K562 (cell line): ENCODE measurements around the gene TRMT1. TPM values are rescaled to one million over a fixed set of nuclear protein-coding genes. Genes with fewer than 3 reads are reported as not detected.
A peak's percentile ranks its signal among the peaks of the same experiment; 100 is the strongest.

Experiments
- ATF2 ChIP-seq: sonication (generic); formaldehyde crosslinking; IDR thresholded peaks from 2 replicates; pipeline ENCODE4 v1.8.1; 2022; ENCODE audit warnings: missing genetic modification reagents
- BRF2 ChIP-seq: IDR thresholded peaks from 3 replicates; pipeline ENCODE4 v1.6.1; 2011; ENCODE audit warnings: borderline replicate concordance, mild to moderate bottlenecking; ENCODE audit not compliant: insufficient read length, insufficient read depth
- CBFB ChIP-seq: sonication (generic); formaldehyde crosslinking; IDR thresholded peaks from 2 replicates; pipeline ENCODE4 v1.4.0; 2020; ENCODE audit warnings: mild to moderate bottlenecking, missing genetic modification reagents
- CXXC5 ChIP-seq: fragments of 250-450 bp; sonication (Bioruptor Pico); IDR thresholded peaks from 2 replicates; pipeline ENCODE4 v1.8.0; 2022; ENCODE audit warnings: inconsistent platforms, mild to moderate bottlenecking, moderate library complexity
- FOXM1 ChIP-seq, 2 experiments: fragments of 450-650 bp in 1 of 2; sonication (generic) in 1 of 2; formaldehyde crosslinking in 1 of 2; IDR thresholded peaks; 2 replicates each; pipeline versions ENCODE4 v1.6.1 to v1.9.0; 2017 to 2022; ENCODE audit warnings: low read depth in 2 of 2, mild to moderate bottlenecking in 2 of 2, missing genetic modification reagents in 1 of 2, moderate library complexity in 1 of 2
- HDAC6 ChIP-seq: IDR thresholded peaks from 2 replicates; pipeline ENCODE4 v1.6.1; 2012; ENCODE audit warnings: low read depth, mild to moderate bottlenecking, control low read depth, inconsistent platforms, low read length, moderate library complexity
- IFI16 ChIP-seq: fragments of 250-450 bp; sonication (Bioruptor Pico); IDR thresholded peaks from 2 replicates; pipeline ENCODE4 v2.1.2; 2022; ENCODE audit warnings: mild to moderate bottlenecking, inconsistent platforms
- RBM15 ChIP-seq: fragments of 200-400 bp; formaldehyde crosslinking; IDR thresholded peaks from 2 replicates; pipeline ENCODE4 v1.6.1; 2018; ENCODE audit warnings: mild to moderate bottlenecking, low read length, moderate library complexity; ENCODE audit not compliant: insufficient read depth
- SMARCC2 ChIP-seq: fragments of 450-650 bp; IDR thresholded peaks from 2 replicates; pipeline ENCODE4 v1.6.1; 2017; ENCODE audit warnings: antibody characterized with exemption, moderate library complexity, mild to moderate bottlenecking, low read depth
- TAF1 ChIP-seq: IDR thresholded peaks from 2 replicates; pipeline ENCODE4 v1.6.1; 2011; ENCODE audit warnings: mild to moderate bottlenecking, low read length, moderate library complexity; ENCODE audit not compliant: insufficient read depth, control insufficient read depth, severe bottlenecking; ENCODE audit errors: extremely low read depth
- ZNF444 ChIP-seq: fragments of 250-450 bp; sonication (Bioruptor Pico); IDR thresholded peaks from 2 replicates; pipeline ENCODE4 v1.4.0; 2020; ENCODE audit warnings: mild to moderate bottlenecking, moderate library complexity
- polyA plus RNA-seq, 8 experiments: library from polyadenylated mRNA; depleted of rRNA in 4 of 8; stranded (reverse) in 5 of 8; unstranded in 3 of 8; fragments of >200 nt; fragmentation: Nextera tagmentation in 2 of 8; fragmentation: Illumina TruSeq in 1 of 8; extraction: Ambion mirVana in 2 of 8; extraction: Trizol in 1 of 8; gene quantifications; 2 replicates each; pipeline versions ENCODE4 v1.2.1 to v1.2.3, GENCODE V29; 2011 to 2014; ENCODE audit warnings: inconsistent platforms in 1 of 8, missing spikeins in 1 of 8
- total RNA-seq, 7 experiments: library from RNA; depleted of rRNA in 6 of 7; stranded (reverse); fragments of >200 nt in 6 of 7; fragmentation: Illumina TruSeq in 2 of 7; extraction: Trizol in 2 of 7; gene quantifications; 2 replicates each; pipeline versions ENCODE4 v1.2.1 to v1.2.3, GENCODE V29; 2011 to 2021; ENCODE audit warnings: low replicate concordance in 1 of 7
- TF ChIP-seq, protein P1 (sequence below): sonication (generic); formaldehyde crosslinking; IDR thresholded peaks from 2 replicates; pipeline ENCODE4 v1.8.0; 2022; ENCODE audit warnings: mild to moderate bottlenecking, low read depth, missing genetic modification reagents
- TF ChIP-seq, protein P2 (sequence below): fragments of 250-450 bp; sonication (Bioruptor Pico); IDR thresholded peaks from 2 replicates; pipeline ENCODE4 v1.5.0; 2021; ENCODE audit warnings: mild to moderate bottlenecking, moderate library complexity

TRMT1 gene
- total and polyA plus RNA-seq, 9 of the 15 experiments (the other 6 are each of a cell fraction or from before 2014, with no cell fraction given): 5.8 to 158 (median 54.3) TPM

GRCh38 chr19:13164343-13165161 lies 48.0 kb upstream of the TRMT1 start (continued):
- TF ChIP-seq, protein P1, sequence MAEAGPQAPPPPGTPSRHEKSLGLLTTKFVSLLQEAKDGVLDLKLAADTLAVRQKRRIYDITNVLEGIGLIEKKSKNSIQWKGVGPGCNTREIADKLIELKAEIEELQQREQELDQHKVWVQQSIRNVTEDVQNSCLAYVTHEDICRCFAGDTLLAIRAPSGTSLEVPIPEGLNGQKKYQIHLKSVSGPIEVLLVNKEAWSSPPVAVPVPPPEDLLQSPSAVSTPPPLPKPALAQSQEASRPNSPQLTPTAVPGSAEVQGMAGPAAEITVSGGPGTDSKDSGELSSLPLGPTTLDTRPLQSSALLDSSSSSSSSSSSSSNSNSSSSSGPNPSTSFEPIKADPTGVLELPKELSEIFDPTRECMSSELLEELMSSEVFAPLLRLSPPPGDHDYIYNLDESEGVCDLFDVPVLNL: no peak
- no peak for TF ChIP-seq ATF2 (CRISPR knock-in tag)
- no peak for TF ChIP-seq FOXM1 (IDR thresholded peaks at IDR 0.05; ENCODE audit: low read depth)
- no peak for TF ChIP-seq FOXM1 (CRISPR knock-in tag; IDR thresholded peaks at IDR 0.05; ENCODE audit: low read depth)
- TF ChIP-seq ZNF444: no peak
- no peak for TF ChIP-seq HDAC6
- TF ChIP-seq BRF2: no peak
- peak; percentile 64 for TF ChIP-seq CXXC5 (CRISPR knock-in tag)
- no peak for TF ChIP-seq TAF1
- no peak for TF ChIP-seq CBFB (CRISPR knock-in tag)
- TF ChIP-seq, protein P2, sequence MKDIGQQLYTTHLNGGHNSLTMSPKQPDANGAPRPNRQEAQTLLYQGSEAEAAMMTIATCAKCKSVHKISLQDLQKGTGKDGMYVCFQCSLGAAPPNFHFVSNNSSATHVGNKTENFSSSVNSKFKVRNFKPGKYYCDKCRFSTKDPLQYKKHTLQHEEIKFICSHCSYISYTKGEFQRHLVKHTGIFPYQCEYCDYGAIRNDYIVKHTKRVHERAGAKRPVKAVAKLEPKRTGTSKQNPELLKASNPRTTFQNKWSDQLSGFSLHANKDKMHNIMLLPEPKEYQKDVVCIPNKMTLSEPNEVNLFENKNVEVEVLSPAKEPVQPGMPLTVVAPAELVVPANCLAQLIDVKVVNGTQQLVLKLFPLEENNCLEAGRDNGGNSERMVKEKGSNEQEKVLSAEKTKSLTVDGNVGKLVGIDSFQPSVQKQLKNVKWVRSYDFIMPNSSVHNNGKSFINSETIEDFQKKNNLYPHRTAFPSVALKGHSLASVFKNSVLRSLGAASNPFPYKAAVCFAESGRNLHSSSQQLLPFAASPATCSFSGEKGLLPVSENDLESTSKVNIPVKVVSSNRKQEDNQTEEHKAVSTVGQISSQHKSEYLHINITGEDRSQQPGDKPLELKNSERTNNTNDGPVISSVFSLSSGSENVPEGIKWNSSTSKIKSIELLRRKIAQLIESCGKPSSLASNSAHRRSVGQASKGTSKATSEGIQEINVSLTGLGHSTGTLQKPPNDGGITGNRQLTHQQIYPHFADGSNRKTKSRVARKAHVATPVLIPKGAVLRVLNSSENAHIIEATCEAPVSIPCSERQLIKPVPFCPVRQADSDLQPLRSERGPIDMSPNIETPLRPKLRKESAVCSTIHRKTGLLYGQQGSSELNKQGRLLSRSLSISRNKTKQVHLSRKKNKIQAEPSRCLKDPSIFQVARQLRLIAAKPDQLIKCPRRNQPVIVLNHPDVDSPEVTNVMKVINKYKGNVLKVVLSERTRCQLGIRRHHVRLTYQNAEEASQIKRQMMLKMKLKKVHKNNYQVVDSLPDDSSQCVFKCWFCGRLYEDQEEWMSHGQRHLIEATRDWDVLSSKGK: no peak
- TF ChIP-seq IFI16 (CRISPR knock-in tag): no peak
- no peak for TF ChIP-seq SMARCC2
- no peak for TF ChIP-seq RBM15
